IPS DF 19.7 (cell line): ENCODE results near the gene AWAT2.

Experiments
- DNase-seq: peaks from one replicate; pipeline ENCODE4 v3.0.0-alpha.2; 2013; ENCODE audit warnings: low read depth, low spot score

Gene AWAT2

DNA sequence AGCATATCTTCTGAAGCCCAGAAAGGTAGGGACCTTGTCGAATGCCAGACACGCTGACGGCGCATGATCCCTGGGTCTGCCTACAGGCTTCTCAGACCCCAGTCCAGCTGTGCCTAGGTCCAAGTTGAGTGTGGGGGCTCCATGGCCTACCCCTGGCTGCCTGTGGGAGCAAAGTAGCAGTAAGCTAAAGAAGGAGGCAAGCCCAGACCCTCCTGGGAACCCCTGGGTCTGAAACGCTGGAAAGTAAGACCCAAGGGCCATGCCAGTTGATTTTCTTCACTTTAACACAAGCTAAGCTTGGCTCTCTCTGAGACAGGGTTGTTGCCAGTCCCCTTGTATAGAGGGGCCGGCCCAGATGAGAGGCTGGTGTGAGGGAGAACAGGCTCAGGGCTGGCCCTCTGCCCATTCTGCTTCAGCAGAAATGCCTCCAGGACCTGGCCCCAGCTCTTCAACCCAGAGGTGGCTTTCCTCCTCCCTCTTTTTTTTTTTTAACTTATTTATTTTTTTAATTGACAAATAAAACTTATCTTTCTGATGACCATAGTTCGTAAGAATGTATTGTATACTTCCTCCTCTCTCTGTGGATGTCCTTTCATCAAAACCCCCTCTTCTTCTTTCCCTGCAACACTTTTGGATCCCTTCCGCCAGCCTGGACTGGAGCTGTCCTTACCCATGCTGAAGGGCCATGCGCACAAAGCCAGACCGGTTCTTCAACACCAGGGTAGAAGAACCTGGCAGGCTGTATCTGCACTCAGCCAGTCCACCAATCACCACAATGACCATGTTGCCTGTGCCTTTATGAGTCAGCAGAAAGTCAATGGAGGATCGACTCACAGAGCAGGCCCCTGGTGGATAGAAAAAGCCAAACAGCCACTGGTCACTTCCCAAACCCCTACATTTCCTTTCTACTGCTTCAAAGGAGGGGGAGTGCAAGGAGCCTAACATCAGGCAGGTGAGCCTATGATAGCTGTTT, 7.1 kb downstream of the AWAT2 start:
- DNase-seq, result no peak

DNA sequence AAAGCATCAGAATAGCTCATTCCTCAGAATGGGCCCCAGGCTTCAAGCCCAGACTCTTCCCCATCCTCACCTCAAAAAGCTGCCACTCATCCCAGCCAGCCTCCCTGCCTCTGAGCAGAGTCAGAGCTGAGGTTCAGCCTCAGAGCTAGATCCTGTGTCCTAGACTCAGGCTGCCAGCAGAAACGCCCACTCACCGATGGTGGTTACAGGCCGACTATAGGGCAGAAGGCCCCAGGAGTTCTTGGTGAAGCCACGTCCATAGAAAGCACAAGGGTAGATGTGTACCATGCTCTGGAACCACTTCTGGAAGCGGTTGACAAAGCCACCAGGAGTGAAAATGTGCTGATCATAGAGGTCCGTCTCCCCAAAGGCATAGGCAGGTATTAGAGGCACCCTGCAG, 7.7 kb downstream of the AWAT2 start:
- DNase-seq, result no peak

DNA sequence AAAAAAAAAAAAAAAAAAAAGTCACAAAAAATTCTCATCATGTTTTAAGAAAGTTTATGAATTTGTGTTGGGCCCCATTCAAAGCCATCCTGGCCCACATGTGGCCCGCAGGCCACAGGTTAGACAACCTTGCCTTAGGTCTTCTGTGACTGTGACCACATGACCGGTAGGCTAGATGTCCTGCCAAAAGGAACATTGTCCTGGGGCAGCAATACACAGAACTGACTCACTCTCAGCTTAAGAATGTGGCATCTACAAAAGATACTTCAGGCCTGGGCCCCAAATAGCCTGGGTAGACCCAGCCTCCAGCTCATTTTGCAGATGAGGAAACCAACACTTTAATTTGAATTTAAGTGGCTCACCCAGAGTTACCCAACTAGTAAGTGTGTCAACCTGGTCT, 10.0 kb downstream of the AWAT2 start:
- no peak for DNase-seq

GRCh38 chrX:70038951-70039350, 10.8 kb downstream of the AWAT2 start:
- DNase-seq, result no peak

GRCh38 chrX:70038515-70038914, 11.2 kb downstream of the AWAT2 start:
- no peak for DNase-seq

- DNase-seq, result no peak
Observed at GRCh38 chrX:70034646-70035045, 15.1 kb downstream of the AWAT2 start.

DNA sequence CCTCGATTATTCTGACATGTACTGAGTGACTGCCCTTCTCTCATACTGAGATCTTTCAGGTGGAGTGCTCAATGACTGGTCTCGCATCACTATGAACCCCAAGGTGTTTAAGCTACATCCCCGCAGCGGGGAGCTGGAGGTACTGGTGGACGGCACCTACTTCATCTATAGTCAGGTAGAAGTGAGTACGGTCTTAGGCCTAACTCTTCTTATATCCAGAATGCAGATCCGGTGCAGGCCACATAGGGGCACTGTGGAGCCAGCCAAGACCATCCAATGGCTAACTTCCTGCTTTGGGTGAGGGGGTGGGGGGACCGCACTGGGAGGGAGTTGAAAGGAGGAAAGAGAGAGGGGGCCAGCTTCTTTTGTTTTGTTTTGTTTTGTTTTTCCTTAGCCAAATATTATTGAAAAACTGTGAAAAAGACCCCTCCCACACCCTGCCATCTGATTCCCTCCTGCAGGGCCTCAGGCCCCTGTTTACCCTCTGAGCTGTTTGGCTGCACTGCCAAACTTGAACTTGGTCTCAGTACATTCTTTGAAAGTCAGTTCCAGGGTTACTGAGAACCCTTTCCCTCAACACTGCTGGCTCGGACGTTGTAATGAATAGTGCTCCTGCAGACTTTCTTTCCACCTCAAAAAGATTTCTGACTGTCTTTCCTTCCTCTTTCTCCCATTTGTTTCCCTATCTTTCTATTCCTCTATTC, 16.2 kb downstream of the AWAT2 start:
- no peak for DNase-seq

GRCh38 chrX:70032792-70033191, 16.9 kb downstream of the AWAT2 start:
- DNase-seq, result no peak

DNA sequence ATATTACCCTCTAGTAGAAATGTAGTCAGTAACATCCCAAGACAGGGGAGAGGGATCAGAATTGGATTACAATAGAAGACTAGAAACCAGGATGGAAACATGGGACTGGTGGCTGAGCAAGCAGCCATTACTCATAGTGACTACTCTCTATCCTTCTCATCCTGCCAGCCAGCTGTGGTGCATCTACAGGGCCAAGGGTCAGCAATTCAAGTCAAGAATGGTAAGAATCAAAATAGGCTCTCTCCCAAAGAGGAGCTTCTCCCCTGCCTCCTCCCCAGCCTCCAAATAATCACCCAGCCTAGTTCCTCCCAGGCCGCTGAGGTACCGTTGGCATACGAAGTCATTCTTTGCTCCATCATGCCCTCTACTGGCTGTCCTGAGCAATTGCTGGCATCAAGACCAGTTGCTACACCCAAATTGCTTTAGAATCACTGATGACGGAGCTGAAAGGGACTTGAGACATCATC, 19.4 kb downstream of the AWAT2 start:
- no peak for DNase-seq

DNA sequence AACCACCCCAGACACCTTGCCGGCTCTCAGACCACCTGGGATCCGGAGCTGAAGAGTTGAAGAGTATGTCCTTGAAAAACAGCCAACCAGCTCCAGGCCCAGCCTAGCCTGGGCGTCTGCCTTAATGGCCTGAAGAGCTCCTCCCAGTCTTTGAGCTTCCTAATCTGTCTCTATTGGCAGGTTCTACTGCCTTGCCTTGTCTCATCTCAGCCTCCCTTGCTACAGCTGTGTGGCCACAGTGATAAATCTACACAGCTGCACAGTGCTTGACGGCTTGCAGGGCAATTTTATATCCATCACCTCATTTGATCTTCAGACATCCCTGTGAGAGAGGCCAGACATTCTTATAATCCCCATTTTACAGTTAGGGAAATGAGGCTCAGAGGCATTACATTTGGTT, 19.9 kb downstream of the AWAT2 start:
- no peak for DNase-seq

- DNase-seq, result no peak
Observed at GRCh38 chrX:70026851-70027200, 22.9 kb downstream of the AWAT2 start.

DNA sequence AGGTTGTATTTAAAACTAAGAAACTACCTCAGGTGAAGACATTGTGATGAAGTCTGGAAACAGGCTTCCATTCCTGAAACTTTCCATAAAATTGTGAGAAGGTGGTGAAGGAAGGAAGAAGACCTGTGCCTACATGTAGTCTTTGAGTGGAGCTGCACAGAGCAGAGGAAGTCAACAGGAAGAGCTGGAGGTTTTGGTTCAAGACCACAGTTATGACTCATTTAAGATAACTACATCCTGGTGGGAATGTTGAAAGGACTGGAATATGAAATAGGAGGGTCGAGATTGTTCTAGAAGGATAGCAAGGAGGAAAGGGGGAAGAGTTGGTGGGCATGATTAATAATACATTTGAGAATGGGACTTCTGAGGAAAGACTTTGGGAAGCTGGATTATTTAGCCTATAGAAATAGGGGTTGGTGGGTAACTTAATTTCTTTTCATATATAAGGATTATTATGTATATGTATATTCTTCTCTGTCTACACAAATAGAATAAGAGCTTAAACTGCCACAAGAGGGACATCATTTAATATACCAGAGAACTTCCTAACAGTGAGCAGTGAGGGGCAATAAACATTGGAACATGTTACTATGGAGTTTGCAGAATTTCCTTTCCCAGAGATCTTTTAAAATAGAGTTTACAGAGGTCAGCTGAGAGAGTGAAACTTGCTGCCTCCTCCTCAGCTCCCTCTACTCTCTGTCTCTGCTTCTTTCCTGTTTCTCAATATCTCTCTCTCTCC, 23.5 kb downstream of the AWAT2 start:
- no peak for DNase-seq

DNA sequence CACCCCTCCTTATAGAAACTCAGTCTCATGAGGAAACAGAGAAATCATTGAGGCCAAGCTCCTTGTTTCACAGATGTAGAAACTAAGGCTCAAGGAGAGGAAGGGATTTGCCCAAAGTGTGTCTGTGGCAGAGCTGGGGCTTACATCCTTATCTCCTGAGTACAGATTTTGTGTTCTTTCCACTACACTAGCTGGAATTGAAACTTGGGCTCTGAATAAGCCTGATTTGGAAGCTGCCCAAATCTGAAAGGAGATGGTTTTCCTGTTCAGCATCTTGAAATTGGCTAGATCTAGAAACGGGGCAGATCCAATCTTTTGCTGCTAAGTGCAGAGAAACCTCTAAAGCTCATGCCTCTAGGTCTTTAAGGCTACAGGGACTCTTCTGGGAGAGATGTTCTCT, 24.3 kb downstream of the AWAT2 start:
- DNase-seq, result no peak

DNA sequence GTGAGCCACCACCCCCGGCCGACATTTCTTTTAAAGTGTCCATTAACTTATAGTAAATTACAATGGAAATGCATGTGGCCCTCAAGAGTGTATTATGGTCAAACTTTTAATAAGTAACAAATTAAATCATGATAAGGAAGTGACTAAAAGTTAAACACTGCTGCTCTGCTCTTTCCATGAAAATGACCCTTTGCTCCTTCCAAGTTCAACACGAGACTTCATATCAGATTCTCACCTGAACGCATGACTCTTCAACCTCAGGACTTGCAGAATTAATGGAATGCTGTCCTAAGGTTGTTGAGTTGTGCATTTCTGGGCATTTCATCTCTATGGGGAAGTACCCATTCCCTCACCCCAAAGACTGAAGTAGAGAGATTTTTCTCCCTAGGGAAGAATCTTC, 27.1 kb downstream of the AWAT2 start:
- DNase-seq, result no peak

- no peak for DNase-seq
Observed at GRCh38 chrX:70016513-70016912, 33.2 kb downstream of the AWAT2 start.

- DNase-seq, result no peak
Observed at GRCh38 chrX:70013466-70014381, 36.0 kb downstream of the AWAT2 start.

DNA sequence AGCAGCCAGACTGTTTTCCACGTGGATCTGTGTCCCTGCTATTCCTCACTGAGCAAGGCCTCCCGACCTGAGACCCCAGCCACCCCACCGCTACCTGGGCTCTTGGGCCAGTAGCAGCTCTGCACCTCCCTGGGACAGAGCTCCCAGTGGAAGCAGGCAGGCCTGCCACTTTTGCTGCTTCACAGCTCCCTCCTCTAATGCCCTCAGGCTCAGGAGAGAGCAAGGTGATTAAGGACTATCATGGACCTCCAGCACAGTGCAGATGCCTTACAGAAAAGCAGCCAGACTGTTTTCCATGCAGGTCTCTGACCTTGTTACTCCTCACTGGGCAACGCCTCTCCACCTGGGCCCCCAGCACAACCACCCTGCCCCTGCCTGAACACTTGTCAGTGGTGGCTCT, 37.0 kb downstream of the AWAT2 start:
- no peak for DNase-seq

DNA sequence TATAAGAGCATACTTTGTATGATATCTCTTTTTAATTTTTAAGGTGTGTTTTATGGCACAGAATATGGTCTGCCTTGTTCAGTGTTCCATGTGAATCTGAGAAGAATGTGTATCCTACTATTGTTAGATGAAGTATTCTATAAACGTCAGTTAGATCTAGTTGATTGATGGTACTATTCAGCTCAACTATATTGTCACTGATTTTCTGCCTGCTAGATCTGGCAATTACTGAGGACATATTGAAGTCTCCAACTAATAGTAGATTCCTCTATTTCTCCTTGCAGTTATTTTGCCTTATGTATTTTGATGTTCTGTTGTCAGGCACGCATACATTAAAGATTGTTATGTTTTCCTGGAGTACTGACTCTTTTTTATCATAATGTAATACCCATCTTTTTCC, 39.8 kb downstream of the AWAT2 start:
- DNase-seq, result no peak

DNA sequence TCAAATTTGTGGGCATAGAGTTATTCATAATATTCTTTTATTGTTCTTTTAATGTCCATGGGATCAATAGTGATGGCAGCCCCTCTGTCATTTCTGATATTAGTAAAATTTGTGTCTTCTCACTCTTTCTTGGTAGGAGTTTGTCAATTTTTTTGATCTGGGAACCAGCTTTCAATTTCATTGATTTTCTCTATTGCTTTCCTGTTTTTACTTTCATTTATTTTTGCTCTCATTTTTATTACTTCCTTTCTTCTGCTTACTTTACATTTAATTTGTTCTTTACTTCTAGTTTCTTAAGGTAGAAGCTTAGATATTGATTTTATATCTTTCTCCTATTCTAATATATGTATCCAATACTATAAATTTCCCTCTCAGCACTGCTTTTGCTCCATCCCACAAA, 40.7 kb downstream of the AWAT2 start:
- no peak for DNase-seq

GRCh38 chrX:70007946-70008345, 41.8 kb downstream of the AWAT2 start:
- DNase-seq, result no peak

GRCh38 chrX:70001708-70002341, 47.9 kb downstream of the AWAT2 start:
- DNase-seq, result no peak
